CMK (cell line): ENCODE results near the gene IGSF9.

Experiments
- DNase-seq: peaks from one replicate; pipeline ENCODE4 v3.0.0-alpha.2; 2010; ENCODE audit warnings: low read depth

The IGSF9 gene

GRCh38 chr1:159944623-159945455, 574 bp downstream of the IGSF9 start:
- DNase-seq: no peak

DNA sequence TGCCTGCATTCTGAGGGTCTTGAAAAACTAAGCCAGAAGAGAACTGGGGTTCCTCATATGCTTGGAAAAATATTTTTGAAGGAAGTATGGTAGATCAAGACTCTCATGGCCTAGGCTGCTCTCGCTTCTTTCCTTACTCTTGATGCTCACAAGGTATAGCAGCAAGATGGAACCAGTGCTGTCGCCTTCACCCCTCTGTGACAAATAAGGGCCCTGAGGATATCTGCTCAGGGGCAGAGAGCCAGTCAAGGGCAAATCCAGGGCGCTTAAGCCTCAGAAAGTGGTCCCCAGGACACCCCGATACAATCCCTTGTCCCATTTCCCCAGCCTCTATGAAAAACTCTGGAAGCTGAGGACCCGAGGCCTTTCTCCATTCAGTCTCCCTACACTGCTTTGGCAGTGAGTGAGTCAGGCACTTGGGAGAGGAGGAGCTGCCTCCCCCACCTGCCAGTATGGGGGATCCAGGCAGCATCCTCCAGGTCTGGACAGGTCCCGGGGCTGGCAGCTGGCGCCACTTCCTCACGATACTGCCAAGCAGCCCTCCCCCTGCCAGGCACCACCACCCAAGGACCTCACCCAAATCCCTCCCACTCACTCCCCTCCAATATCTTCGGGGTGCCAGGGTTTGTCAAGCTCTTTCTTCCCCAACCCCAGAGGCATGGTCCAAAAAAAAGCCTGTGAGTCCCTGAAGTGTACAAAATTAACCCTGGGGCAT, 1.3 kb downstream of the IGSF9 start:
- no peak for DNase-seq

- no peak for DNase-seq
These were observed 2.2 kb downstream of the IGSF9 start for GRCh38 chr1:159943278-159943640.

- no peak for DNase-seq
These were observed 2.7 kb downstream of the IGSF9 start for GRCh38 chr1:159942632-159943277.

DNA sequence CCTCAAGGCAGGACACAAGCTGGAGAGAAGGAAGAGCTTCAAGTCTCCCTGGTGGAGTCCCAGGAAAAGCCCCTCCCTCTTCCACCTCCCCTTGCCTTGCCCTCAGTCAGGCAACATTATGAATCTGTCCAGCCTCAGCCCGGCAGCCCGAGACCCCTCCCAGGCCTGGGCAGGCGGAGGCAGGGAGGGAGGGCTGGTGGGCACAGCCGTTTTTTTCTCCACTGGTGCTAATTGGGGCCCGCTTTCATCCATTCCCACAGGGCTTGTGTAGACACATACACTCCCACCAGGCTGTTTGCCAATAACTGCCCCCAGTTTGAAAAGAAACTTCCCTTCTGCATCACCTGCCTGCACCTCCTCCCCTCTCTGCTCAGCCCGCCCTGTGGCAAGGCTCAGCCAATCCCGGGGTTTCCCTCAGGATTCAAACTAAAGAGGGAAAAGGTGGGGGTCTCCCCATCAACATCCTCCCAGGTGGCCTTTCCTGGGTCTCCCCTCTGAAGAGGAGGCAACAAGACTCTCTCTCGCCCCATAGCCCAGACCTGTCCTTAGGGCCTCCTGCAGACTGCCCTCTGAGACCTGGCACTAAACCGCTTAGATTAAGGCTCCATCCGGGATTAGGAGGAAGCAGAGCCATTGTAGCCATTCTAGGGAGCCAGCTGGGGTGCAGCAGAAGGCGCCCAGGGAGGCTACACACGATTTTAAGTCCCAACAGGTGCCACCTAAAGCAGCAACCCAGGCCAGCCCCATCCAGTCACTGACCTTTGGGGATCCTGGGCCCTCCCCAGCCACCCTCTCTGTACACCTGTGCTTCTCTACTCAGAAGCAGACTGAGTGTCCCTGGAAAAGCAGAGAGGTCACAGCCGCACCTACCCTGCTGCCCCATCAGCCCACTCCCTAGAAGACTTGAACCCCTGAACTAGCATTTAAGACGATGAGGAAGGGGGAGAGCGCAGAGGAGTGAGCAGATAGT, 3.5 kb downstream of the IGSF9 start:
- DNase-seq: no peak

DNA sequence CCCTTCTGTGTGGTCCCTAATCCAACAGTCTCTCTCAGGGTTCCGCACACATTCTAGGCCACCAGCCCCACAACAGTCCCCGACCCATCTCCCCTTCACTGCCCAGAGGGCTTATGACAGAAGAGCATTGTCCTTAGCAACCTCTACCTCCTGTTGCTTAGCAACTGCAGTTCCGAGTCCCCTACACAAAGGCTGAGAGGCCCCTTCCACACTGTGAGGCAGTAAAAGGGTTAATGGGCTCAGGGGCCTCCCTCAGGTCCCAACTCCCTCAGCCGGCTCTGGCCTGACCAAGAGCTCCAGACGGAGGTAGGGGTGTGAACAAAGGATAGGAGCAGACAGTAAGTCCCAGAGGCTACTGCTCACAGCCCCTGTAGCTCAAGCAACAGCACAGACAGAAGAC, 4.3 kb downstream of the IGSF9 start:
- no peak for DNase-seq

DNA sequence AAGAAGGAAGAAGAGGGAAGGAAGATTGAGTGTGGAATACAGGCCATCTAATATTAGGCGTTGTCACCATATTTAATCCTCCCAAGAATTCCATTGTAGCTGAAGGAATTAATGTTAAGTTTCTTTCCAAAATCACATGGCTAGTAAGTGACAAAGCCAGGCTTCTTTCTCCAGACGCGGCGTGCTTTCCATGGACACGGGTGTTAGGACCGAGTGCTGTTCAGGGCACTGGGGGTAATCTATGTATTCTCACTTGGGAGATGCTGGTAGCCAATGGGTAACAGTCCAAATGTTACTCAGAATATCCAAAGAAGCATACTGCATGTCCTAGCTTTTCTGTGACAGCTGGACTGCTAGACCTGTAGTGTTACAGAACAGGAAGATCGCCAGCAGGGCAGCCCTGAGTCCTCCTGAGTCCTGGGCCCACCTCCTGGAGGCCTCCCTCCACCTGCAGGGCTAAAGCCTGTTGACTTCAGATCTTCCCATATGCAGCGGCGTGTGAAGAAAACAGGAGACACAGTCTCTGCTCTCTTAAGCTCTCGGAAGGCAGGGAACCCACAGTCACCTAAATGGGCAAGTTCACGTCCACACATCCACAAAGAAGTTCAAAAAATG, 5.3 kb downstream of the IGSF9 start:
- DNase-seq: no peak

DNA sequence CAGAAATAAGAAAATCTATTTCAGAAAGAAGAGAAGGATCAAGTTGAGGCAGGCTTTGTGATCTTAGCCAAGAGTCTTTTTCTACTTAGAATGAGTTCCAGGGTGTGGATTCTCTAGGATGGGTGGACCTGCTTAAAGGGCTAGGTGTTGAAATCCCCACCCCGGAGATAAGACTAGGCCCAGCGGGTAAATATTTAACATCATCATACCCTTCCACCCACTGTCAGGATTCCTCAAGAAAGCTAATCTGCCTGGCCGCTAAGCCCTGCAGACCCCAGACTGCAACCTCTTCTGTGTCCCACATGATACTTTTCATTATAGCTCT, 5.8 kb downstream of the IGSF9 start:
- no peak for DNase-seq

DNA sequence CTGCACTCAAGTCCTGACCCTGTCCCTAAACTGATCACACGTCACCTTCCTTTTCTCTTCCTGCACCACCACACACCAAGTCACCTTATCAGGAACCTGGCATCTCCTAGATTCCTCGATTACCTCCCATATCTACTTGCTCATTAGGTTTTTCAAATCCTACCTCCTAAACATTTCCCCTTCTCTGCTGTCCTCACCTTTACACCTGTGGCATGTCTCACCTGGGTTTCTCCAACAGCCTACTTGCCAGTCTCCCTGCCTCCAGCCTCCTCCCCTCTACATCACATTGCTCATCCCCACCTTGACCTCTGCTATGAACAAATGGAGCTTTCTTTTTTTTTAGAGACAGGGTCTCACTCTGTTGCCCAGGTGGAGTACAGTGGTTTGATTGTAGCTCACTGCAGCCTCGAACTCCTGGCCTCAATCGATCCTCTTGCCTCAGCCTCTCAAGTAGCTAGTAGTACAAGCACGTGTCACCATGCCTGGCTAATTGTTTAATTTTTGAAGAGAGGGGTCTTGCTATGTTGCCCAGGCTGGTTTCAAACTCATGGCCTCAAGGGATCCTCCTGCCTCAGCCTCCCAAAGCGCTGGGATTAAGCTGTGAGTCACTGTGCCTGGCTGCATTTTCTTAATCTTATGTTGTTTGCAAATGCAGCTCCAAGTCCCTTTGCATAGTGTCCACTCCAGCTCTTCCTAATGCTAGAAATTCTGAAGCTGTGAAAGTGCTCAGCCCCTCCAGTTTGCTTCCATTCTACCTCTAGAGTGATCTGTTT, 6.3 kb downstream of the IGSF9 start:
- no peak for DNase-seq

- DNase-seq: no peak
These were observed 7.1 kb downstream of the IGSF9 start for GRCh38 chr1:159938211-159938852.

- no peak for DNase-seq
These were observed 8.2 kb downstream of the IGSF9 start for GRCh38 chr1:159937054-159937750.

GRCh38 chr1:159936273-159936904, 9.0 kb downstream of the IGSF9 start:
- DNase-seq: no peak

- DNase-seq: no peak
These were observed 9.6 kb downstream of the IGSF9 start for GRCh38 chr1:159935719-159936272.

- no peak for DNase-seq
These were observed 10.1 kb downstream of the IGSF9 start for GRCh38 chr1:159935305-159935704.

- DNase-seq: no peak
These were observed 11.0 kb downstream of the IGSF9 start for GRCh38 chr1:159934136-159935039.

DNA sequence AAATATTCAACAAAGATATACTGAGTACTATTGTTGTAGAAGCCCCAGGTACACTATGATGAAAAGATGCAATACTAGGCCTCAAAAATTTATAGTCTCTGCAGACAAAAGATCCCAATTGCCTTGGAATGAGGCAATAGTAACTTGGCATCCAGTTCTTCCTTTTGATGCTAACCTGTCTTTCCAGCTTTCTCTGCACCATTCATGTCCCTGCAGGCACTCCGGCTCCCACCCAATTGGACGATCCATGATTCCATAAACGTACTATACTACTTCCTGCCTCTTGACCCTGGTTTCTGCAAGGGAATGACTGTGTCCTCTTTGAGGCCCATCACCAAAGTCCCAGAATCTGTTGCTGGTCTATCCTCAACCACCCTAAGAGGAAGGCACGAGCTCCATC, 12.1 kb downstream of the IGSF9 start:
- DNase-seq: no peak
